NT2/D1 (cell line): Measurements from ENCODE around the gene ARID1B.

Experiments
- DNase-seq: peaks from one replicate; pipeline ENCODE4 v3.0.0-alpha.2; 2011; ENCODE audit warnings: low read depth, low spot score
- H3K27me3 ChIP-seq: 2 replicates; pipeline ENCODE4 v1.6.0; 2011; ENCODE audit warnings: mild to moderate bottlenecking; ENCODE audit not compliant: insufficient read length, insufficient read depth
- H3K36me3 ChIP-seq: 2 replicates; pipeline ENCODE4 v1.6.1; 2011; ENCODE audit warnings: mild to moderate bottlenecking, low read length, mixed read lengths; ENCODE audit not compliant: insufficient read depth, insufficient read length
- H3K4me1 ChIP-seq: 2 replicates; pipeline ENCODE4 v1.5.1; 2011; ENCODE audit not compliant: insufficient read depth, insufficient read length
- H3K4me3 ChIP-seq: 2 replicates; pipeline ENCODE4 v1.5.1; 2011; ENCODE audit warnings: low read depth; ENCODE audit not compliant: insufficient read length
- H3K9ac ChIP-seq: 2 replicates; pipeline ENCODE4 v1.6.0; 2011; ENCODE audit warnings: low read depth; ENCODE audit not compliant: insufficient read length
- H3K9me3 ChIP-seq: 2 replicates; pipeline ENCODE4 v1.5.1; 2011; ENCODE audit warnings: mild to moderate bottlenecking, low read length; ENCODE audit not compliant: insufficient read depth
- SUZ12 ChIP-seq: IDR thresholded peaks from 2 replicates; pipeline ENCODE4 v1.6.1; 2011; ENCODE audit not compliant: insufficient read length, insufficient read depth; ENCODE audit errors: extremely low read depth
- YY1 ChIP-seq: IDR thresholded peaks from 2 replicates; pipeline ENCODE4 v1.6.1; 2011; ENCODE audit not compliant: insufficient read length, insufficient read depth
- ZNF274 ChIP-seq: IDR thresholded peaks from 2 replicates; pipeline ENCODE4 v1.6.1; 2011; ENCODE audit warnings: mild to moderate bottlenecking, low read depth, low read length

ARID1B gene

DNA sequence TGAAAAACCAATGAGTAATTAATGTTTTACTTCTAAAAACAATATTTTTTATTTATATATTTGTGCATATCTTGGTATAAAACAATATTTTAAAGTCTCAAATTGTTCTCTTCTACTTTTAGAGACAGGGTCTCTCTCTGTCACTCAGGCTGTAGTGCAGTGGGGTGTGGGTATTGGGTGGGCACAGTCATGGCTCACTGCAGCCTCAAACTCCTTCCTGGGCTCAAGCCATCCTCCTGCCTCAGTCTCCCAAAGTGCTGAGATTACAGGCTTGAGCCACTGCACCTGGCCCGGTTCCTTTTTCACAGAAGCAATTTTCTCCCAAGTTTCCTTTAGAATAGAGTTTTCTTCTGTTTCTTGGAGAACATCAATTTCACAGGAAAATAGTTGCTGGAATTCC is 443.3 kb downstream of the ARID1B start:
- Histone ChIP-seq H3K9me3 (no peaks in the 10 kb centered on the region; the same call in 1 of the 2 replicates), H3K27me3 (no peaks in the 10 kb centered on the region), H3K4me1 (peaks cover 2% of the 10 kb centered on the region), H3K36me3 (no peaks in the 10 kb centered on the region), H3K9ac (no peak overlapping the region), H3K4me3 (no peak overlapping the region)
- TF ChIP-seq SUZ12 (no peak), ZNF274 (no peak), YY1 (no peak)
- no peak for DNase-seq

- no peaks in the 10 kb centered on the region for H3K27me3 ChIP-seq
- H3K9ac ChIP-seq = no peak overlapping the region
- H3K4me1 ChIP-seq = peaks cover 2% of the 10 kb centered on the region
- no peak for DNase-seq
- H3K36me3 ChIP-seq = no peaks in the 10 kb centered on the region
- no peak overlapping the region for H3K4me3 ChIP-seq
- TF ChIP-seq ZNF274 (no peak), SUZ12 (no peak), YY1 (no peak)
- no peaks in the 10 kb centered on the region; the same call in 1 of the 2 replicates for H3K9me3 ChIP-seq
Measured at GRCh38 chr6:157221049-157221816, 444.1 kb downstream of the ARID1B start.

- no peak for DNase-seq
- H3K9me3 ChIP-seq = no peaks in the 10 kb centered on the region; the same call in 1 of the 2 replicates
- peaks cover 2% of the 10 kb centered on the region for H3K4me1 ChIP-seq
- no peak overlapping the region for H3K9ac ChIP-seq
- TF ChIP-seq SUZ12 (no peak), ZNF274 (no peak), YY1 (no peak)
- no peak overlapping the region for H3K4me3 ChIP-seq
- no peaks in the 10 kb centered on the region for H3K36me3 ChIP-seq
- no peaks in the 10 kb centered on the region for H3K27me3 ChIP-seq
Measured at GRCh38 chr6:157221817-157222175, 444.6 kb downstream of the ARID1B start.

DNA sequence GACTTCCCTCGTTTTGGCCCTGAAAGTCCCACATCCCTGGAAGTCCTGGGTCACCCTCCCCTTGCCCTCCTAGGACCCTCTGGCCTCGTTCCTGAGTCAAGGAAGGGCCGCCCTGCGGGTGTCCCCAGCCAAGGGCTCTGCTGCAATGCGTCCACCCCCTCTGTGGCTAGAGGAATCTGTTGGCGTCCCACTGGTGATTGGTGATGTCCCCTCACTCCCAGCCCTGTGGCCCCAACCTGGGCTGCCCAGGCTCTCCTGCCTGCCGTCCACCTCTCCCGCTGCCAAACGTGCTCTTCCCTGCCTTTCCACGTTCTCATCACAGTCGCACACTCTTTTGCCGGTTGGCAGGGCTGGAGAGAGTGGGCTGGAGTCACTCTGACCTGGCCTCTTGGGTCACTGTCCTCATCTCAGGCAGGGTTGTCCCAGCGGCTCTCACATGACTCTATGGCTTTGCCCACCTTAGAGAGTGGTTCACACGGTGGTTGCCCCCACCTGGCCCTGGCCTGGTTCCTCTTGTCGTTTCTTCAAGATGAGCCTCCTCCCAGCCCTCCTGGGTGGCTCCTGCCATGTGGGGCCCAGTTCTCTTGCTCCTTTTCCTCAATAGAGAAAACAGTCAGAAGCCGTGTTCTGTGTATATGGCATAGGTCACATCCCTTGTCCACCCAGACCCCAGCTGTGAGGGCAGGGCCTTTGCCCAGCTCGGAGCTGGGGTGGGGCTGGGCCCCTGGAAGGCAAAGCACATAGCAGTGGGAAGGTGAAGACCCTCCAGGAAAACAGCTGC is 445.2 kb downstream of the ARID1B start:
- TF ChIP-seq SUZ12 = no peak
- Histone ChIP-seq H3K9me3 (no peaks in the 10 kb centered on the region; the same call in 1 of the 2 replicates), H3K36me3 (no peaks in the 10 kb centered on the region), H3K27me3 (no peaks in the 10 kb centered on the region), H3K4me1 (peaks cover 2% of the 10 kb centered on the region), H3K4me3 (no peak overlapping the region), H3K9ac (no peak overlapping the region)
- DNase-seq = no peak

GRCh38 chr6:157223021-157223430 is 445.8 kb downstream of the ARID1B start:
- H3K9me3 ChIP-seq = no peaks in the 10 kb centered on the region; the same call in 1 of the 2 replicates
- DNase-seq = no peak
- H3K9ac ChIP-seq = no peak overlapping the region
- no peaks in the 10 kb centered on the region for H3K36me3 ChIP-seq
- H3K4me3 ChIP-seq = no peak overlapping the region
- no peaks in the 10 kb centered on the region for H3K27me3 ChIP-seq
- TF ChIP-seq ZNF274 (no peak), SUZ12 (no peak), YY1 (no peak)
- peaks cover 2% of the 10 kb centered on the region for H3K4me1 ChIP-seq

DNA sequence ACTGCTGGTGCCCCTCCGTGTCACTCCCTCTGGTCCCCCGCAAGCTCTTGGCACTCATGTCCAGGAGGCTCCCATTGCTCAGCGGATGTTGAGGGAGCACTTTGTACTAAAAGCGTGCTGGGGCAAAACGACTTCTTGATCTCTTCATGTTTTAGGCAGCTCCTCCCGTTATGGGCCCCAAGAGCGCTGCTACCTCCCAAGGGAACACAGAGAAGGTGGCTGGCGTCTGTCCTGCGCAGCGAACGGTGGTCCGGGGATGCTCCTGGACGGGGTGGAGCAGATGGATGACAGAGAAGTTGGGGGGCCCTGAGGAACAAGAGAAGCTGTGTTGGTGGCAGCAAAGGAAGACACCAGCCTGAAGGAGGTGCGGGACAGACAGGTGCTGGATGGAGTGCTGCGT is 446.3 kb downstream of the ARID1B start:
- no peak overlapping the region for H3K4me3 ChIP-seq
- peaks cover 2% of the 10 kb centered on the region for H3K4me1 ChIP-seq
- H3K9me3 ChIP-seq = no peaks in the 10 kb centered on the region; the same call in 1 of the 2 replicates
- H3K27me3 ChIP-seq = no peaks in the 10 kb centered on the region
- H3K9ac ChIP-seq = no peak overlapping the region
- no peak for DNase-seq
- TF ChIP-seq YY1 (no peak), SUZ12 (no peak), ZNF274 (no peak)
- no peaks in the 10 kb centered on the region for H3K36me3 ChIP-seq
